DMS79 treated with DMSO at 0.1 percent for 48 hours (cell line): ENCODE measurements around the gene CMIP.

ENCODE experiments used
- DNase-seq: peaks from one replicate; lab custom pipeline; 2025; lab: John Stamatoyannopoulos, UW

Gene CMIP

GRCh38 chr16:81702506-81702905 lies 257.9 kb downstream of the CMIP start:
- DNase-seq: no peak

GRCh38 chr16:81703177-81704155 lies 258.9 kb downstream of the CMIP start:
- no peak for DNase-seq

DNA sequence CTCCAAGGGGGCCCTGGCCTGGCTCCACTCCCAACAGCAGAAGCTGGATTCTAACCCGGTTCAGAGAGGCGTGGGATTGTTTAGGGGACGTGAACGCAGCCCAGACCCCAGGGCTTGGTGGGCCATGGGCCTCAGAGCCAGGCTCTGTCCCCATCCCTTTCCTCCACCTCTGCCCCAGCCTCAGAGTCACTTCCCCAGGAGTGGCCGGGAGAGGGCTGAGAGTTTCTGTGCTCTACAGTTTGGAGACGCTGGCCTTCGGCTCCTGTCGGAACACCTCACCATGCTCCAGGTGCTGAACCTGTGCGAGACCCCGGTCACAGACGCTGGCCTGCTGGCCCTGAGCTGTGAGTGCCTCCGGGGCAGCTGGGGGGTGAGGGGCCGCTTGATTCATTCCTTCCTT lies 260.7 kb downstream of the CMIP start:
- no peak for DNase-seq

GRCh38 chr16:81706327-81707295 lies 262.0 kb downstream of the CMIP start:
- no peak for DNase-seq

GRCh38 chr16:81707411-81708265 lies 263.0 kb downstream of the CMIP start:
- DNase-seq: peak; percentile 52

GRCh38 chr16:81708266-81709015 lies 263.8 kb downstream of the CMIP start:
- DNase-seq: no peak

GRCh38 chr16:81709016-81709900 lies 264.6 kb downstream of the CMIP start:
- no peak for DNase-seq

- DNase-seq: no peak
Measured at GRCh38 chr16:81710044-81710443, 265.4 kb downstream of the CMIP start.

- no peak for DNase-seq
Measured at GRCh38 chr16:81710596-81710995, 266.0 kb downstream of the CMIP start.

GRCh38 chr16:81711657-81712319 lies 267.2 kb downstream of the CMIP start:
- no peak for DNase-seq

- no peak for DNase-seq
Measured at GRCh38 chr16:81712681-81713080, 268.1 kb downstream of the CMIP start.

DNA sequence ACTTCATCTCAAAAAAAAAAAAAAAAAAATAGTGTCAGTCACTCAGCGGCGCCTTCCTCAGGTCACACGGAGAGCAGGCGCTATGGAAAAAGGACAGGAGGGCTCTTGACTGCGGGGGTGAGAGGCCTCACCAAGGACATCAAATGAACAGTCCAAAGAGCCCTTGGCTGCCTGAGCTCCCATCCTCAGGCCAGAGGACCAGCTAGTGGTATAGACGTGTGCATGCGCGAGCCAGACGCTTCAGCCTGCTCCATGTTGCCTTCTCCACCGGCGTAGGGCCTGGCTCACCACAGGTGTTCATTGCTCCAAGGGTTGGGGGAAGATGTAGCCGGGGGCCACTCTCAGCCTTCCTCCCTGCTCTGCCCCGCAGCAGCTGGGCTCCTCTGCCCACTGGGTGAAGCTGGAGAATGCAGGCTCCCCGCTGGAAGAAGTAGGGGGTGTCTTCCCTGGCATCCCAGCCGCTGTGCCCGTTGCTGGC lies 268.7 kb downstream of the CMIP start:
- DNase-seq: no peak

- no peak for DNase-seq
Measured at GRCh38 chr16:81713796-81714195, 269.2 kb downstream of the CMIP start.

GRCh38 chr16:81714583-81714982 lies 270.0 kb downstream of the CMIP start:
- no peak for DNase-seq

DNA sequence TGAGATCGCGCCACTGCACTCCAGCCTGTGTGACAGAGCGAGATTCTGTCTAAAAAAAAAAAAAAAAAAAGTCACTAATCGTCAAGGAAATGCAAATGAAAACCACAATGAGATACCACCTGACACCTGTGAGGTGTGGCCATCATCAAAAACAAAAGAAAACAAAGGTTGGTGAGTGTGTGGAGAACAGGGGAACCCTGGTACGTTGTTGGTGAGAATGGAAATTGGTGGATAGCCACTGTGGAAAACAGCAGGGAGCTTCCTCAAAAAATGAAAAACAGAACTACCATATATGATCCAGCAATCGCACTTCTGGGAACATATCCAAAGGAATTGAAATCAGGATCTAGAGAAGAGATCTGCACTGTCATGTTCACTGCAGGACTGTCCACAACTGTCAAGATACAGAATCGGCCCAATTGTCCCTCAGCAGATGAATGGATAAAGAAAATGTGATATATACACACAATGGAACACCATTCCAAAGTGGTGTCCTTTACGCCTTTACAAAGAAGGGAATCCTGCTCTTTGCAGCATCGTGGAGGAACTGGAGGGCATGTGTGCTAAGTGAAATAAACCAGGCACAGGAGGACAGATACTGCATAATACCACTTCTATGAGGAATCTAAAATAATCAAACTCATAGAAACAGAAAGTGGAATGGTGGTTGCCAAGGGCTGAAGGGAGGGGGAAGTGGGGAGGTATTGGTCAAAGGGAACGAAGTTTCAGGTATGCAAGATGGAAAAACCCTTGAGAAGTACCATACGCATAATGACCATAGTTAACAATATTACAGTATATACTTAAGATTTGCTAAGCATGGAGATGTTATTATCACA lies 271.0 kb downstream of the CMIP start:
- no peak for DNase-seq

- DNase-seq: no peak
Measured at GRCh38 chr16:81716478-81717225, 272.0 kb downstream of the CMIP start.

DNA sequence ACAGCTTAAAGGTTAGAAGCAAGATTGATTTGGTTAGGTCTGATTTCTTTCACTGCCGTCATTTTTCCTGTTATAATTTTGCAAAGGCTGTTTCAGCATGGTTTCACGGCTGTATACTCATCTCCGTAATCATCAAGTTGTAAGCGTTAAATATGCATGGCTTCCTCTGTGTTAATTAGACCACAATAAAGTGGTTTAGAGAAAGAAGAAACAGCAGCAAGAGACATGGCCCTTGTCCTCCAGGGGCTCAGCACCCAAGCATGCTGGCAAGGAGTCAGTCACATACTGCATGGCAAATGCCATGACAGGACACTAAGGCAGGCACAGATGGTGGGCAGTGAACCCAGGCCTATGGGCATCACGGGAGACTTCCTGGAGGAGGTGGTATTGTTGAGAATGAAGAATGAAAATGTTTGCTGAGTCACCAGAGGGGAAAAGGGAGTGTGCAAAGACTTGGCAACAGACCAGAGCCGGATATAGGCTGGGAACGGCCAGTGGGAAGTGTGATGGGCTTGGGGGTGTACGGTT lies 273.1 kb downstream of the CMIP start:
- no peak for DNase-seq
